OCI-LY1 (cell line): ENCODE measurements around the gene PRPS1.

Experiments
- H2AFZ ChIP-seq: fragments of 200-600 bp; sonication (generic), shearing (Covaris generic); 2 replicates; pipeline ENCODE4 v1.6.0; 2014; ENCODE audit warnings: antibody characterized with exemption, mild to moderate bottlenecking, low read length
- H3F3A ChIP-seq: fragments of 200-600 bp; sonication (generic), shearing (Covaris generic); 2 replicates; pipeline ENCODE4 v1.6.0; 2014; ENCODE audit warnings: mild to moderate bottlenecking, antibody characterized with exemption, low read length, moderate library complexity; ENCODE audit not compliant: insufficient read depth
- H3K27ac ChIP-seq: fragments of 200-600 bp; sonication (generic); 2 replicates; pipeline ENCODE4 v1.5.1; 2014; ENCODE audit warnings: low read length, mixed run types, mild to moderate bottlenecking, low read depth; ENCODE audit not compliant: poor library complexity, severe bottlenecking
- H3K27me3 ChIP-seq: fragments of 200-600 bp; sonication (generic); 2 replicates; pipeline ENCODE4 v1.6.0; 2014; ENCODE audit warnings: antibody characterized with exemption, mild to moderate bottlenecking, low read length, moderate library complexity; ENCODE audit not compliant: insufficient read depth
- H3K36me3 ChIP-seq: fragments of 200-600 bp; sonication (generic); 2 replicates; pipeline ENCODE4 v1.6.1; 2014; ENCODE audit warnings: mild to moderate bottlenecking, antibody characterized with exemption, low read length, moderate library complexity, mixed read lengths; ENCODE audit not compliant: insufficient read depth
- H3K4me1 ChIP-seq: fragments of 200-600 bp; sonication (generic); 2 replicates; pipeline ENCODE4 v1.5.1; 2014; ENCODE audit warnings: mild to moderate bottlenecking, low read length, moderate library complexity; ENCODE audit not compliant: insufficient read depth, severe bottlenecking
- H3K4me2 ChIP-seq: fragments of 200-600 bp; sonication (generic), shearing (Covaris generic); 2 replicates; pipeline ENCODE4 v1.6.1; 2014; ENCODE audit warnings: low read length
- H3K4me3 ChIP-seq: fragments of 200-600 bp; sonication (generic); 2 replicates; pipeline ENCODE4 v1.5.1; 2014; ENCODE audit warnings: low read length, low read depth, mild to moderate bottlenecking, mixed read lengths; ENCODE audit not compliant: poor library complexity, severe bottlenecking
- H3K79me2 ChIP-seq: fragments of 200-600 bp; shearing (Covaris generic); 2 replicates; pipeline ENCODE4 v1.6.1; 2016; ENCODE audit warnings: mixed run types, low read length, mixed read lengths; ENCODE audit not compliant: insufficient read depth
- H3K9ac ChIP-seq: fragments of 200-600 bp; sonication (generic), shearing (Covaris generic); 2 replicates; pipeline ENCODE4 v1.6.1; 2014; ENCODE audit warnings: mild to moderate bottlenecking, low read length, mixed read lengths
- H3K9me2 ChIP-seq: fragments of 200-600 bp; sonication (generic), shearing (Covaris generic); 2 replicates; pipeline ENCODE4 v1.6.1; 2014; ENCODE audit warnings: low read depth, mild to moderate bottlenecking, low read length, mixed read lengths
- H3K9me3 ChIP-seq: fragments of 200-600 bp; shearing (Covaris generic); 2 replicates; pipeline ENCODE4 v1.6.1; 2014; ENCODE audit warnings: low read length, mixed read lengths
- H4K20me1 ChIP-seq: fragments of 200-600 bp; sonication (generic), shearing (Covaris generic); 2 replicates; pipeline ENCODE4 v1.6.0; 2016; ENCODE audit warnings: mild to moderate bottlenecking, low read length; ENCODE audit not compliant: insufficient read depth
- CTCF ChIP-seq: fragments of 200-600 bp; sonication (generic), shearing (Covaris generic); IDR thresholded peaks from 2 replicates; pipeline ENCODE4 v1.5.1; 2017; ENCODE audit warnings: mild to moderate bottlenecking, antibody characterized with exemption, low read length, moderate library complexity, mixed read lengths
- EZH2 ChIP-seq: fragments of 200-600 bp; sonication (generic), shearing (Covaris generic); IDR thresholded peaks from 2 replicates; pipeline ENCODE4 v1.8.0; 2017; ENCODE audit warnings: borderline replicate concordance, mixed run types, mild to moderate bottlenecking, antibody characterized with exemption, low read length, moderate library complexity, mixed read lengths

The PRPS1 gene

GRCh38 chrX:107699616-107700015 is 71.3 kb downstream of the PRPS1 start:
- H4K20me1 ChIP-seq = no peaks in the 10 kb centered on the region
- H3F3A ChIP-seq = no peaks in the 10 kb centered on the region
- TF ChIP-seq EZH2 (no peak), CTCF (no peak)
- H3K9me2 ChIP-seq = no peaks in the 10 kb centered on the region
- no peak overlapping the region for H2AFZ ChIP-seq
- no peak overlapping the region for H3K4me2 ChIP-seq
- no peaks in the 10 kb centered on the region for H3K4me1 ChIP-seq
- H3K27ac ChIP-seq = no peak overlapping the region
- H3K27me3 ChIP-seq = no peaks in the 10 kb centered on the region
- H3K9me3 ChIP-seq = no peaks in the 10 kb centered on the region
- no peaks in the 10 kb centered on the region for H3K79me2 ChIP-seq
- H3K4me3 ChIP-seq = no peak overlapping the region
- no peak overlapping the region for H3K9ac ChIP-seq
- H3K36me3 ChIP-seq = no peaks in the 10 kb centered on the region

- Histone ChIP-seq H3K9me2 (no peaks in the 10 kb centered on the region), H3K27ac (no peak overlapping the region), H3K9me3 (no peaks in the 10 kb centered on the region), H3K4me3 (no peak overlapping the region), H3K4me1 (no peaks in the 10 kb centered on the region), H2AFZ (no peak overlapping the region), H3F3A (no peaks in the 10 kb centered on the region), H3K9ac (no peak overlapping the region), H3K27me3 (no peaks in the 10 kb centered on the region), H3K36me3 (no peaks in the 10 kb centered on the region), H4K20me1 (no peaks in the 10 kb centered on the region), H3K79me2 (no peaks in the 10 kb centered on the region), H3K4me2 (no peak overlapping the region)
- TF ChIP-seq CTCF (no peak), EZH2 (no peak)
Measured at GRCh38 chrX:107700317-107700774, 72.0 kb downstream of the PRPS1 start.
